CD14-positive monocyte (primary cell): ENCODE data around the gene ODAD3. TPM values are rescaled to one million over a fixed set of nuclear protein-coding genes. Genes with fewer than 3 reads are reported as not detected.
A peak's percentile ranks its signal among the peaks of the same experiment; 100 is the strongest.

ENCODE experiments used
- DNase-seq, 3 donors: peaks; one replicate each; pipeline ENCODE4 v3.0.0-alpha.2; 2011 to 2022
- H2AFZ ChIP-seq: 2 replicates; pipeline ENCODE4 v1.6.0; 2012; ENCODE audit warnings: mild to moderate bottlenecking, low read depth, low read length, inconsistent platforms; ENCODE audit not compliant: insufficient read depth, poor library complexity, severe bottlenecking
- H3K27ac ChIP-seq, 2 donors: 1 replicate in 1 of 2; 2 replicates in 1 of 2; pipeline ENCODE4 v1.5.1; 2012 to 2013; ENCODE audit warnings: low read length in 2 of 2, control low read depth in 1 of 2, inconsistent platforms in 1 of 2, low read depth in 1 of 2, mild to moderate bottlenecking in 1 of 2
- H3K27me3 ChIP-seq, 2 donors: one replicate each; pipeline versions ENCODE4 v1.6.0 to v1.6.1; 2011 to 2013; ENCODE audit warnings: low read length in 2 of 2; ENCODE audit not compliant: control insufficient read depth in 2 of 2, insufficient read depth in 2 of 2
- H3K36me3 ChIP-seq, 2 donors: replicated peaks in 1 of 2; 1 replicate in 1 of 2; 2 replicates in 1 of 2; pipeline versions ENCODE4 v1.5.1 to v1.6.1; 2012 to 2013; ENCODE audit warnings: low read length in 2 of 2, control low read depth in 1 of 2, inconsistent platforms in 1 of 2, mild to moderate bottlenecking in 1 of 2; ENCODE audit not compliant: insufficient read depth in 2 of 2, control insufficient read depth in 1 of 2
- H3K4me1 ChIP-seq, 2 donors: 1 replicate in 1 of 2; 2 replicates in 1 of 2; pipeline versions ENCODE4 v1.5.1 to v1.6.1; 2012 to 2013; ENCODE audit warnings: low read length in 2 of 2, control low read depth in 1 of 2, inconsistent platforms in 1 of 2, mild to moderate bottlenecking in 1 of 2, moderate library complexity in 1 of 2; ENCODE audit not compliant: insufficient read depth in 2 of 2, control insufficient read depth in 1 of 2
- H3K4me2 ChIP-seq: replicated peaks from 2 replicates; pipeline ENCODE3; 2012; ENCODE audit warnings: low read length, moderate library complexity, mild to moderate bottlenecking; ENCODE audit not compliant: poor library complexity, severe bottlenecking; ENCODE audit errors: extremely low read depth
- H3K4me3 ChIP-seq, 3 experiments: fragments of 200-600 bp in 1 of 3; sonication (generic) in 1 of 3; replicated peaks in 1 of 3; 1 replicate in 2 of 3; 2 replicates in 1 of 3; pipeline ENCODE4 v1.5.1; 2011 to 2013; ENCODE audit warnings: low read length in 3 of 3, mild to moderate bottlenecking in 3 of 3, control low read depth in 2 of 3, low read depth in 2 of 3, inconsistent platforms in 1 of 3, moderate library complexity in 1 of 3
- H3K79me2 ChIP-seq: 2 replicates; pipeline ENCODE4 v1.6.0; 2012; ENCODE audit warnings: mild to moderate bottlenecking, control low read depth, inconsistent platforms, low read length, moderate library complexity; ENCODE audit not compliant: insufficient read depth
- H3K9ac ChIP-seq: 2 replicates; pipeline ENCODE4 v1.6.0; 2017; ENCODE audit warnings: low read length, mild to moderate bottlenecking; ENCODE audit not compliant: insufficient read depth, poor library complexity, severe bottlenecking
- H3K9me3 ChIP-seq, 2 donors: replicated peaks in 1 of 2; 1 replicate in 1 of 2; 2 replicates in 1 of 2; pipeline versions ENCODE4 v1.5.1 to v1.6.1; 2012 to 2013; ENCODE audit warnings: low read length in 2 of 2, control low read depth in 1 of 2; ENCODE audit not compliant: control insufficient read depth in 1 of 2, insufficient read depth in 1 of 2
- H4K20me1 ChIP-seq: 2 replicates; pipeline ENCODE4 v1.6.0; 2012; ENCODE audit warnings: mild to moderate bottlenecking, low read length, control low read depth, moderate library complexity; ENCODE audit not compliant: insufficient read depth
- H3K27ac Mint-ChIP-seq, 7 donors: one replicate each; pipeline ENCODE4 v1.8.0; 2020; ENCODE audit warnings: mild to moderate bottlenecking in 7 of 7, mixed read lengths in 7 of 7, moderate library complexity in 6 of 7, inconsistent platforms in 2 of 7
- H3K27me3 Mint-ChIP-seq, 3 donors: one replicate each; pipeline ENCODE4 v1.8.0; 2021 to 2022; ENCODE audit warnings: low read depth in 3 of 3, mild to moderate bottlenecking in 3 of 3, mixed read lengths in 3 of 3, moderate library complexity in 3 of 3, inconsistent platforms in 1 of 3
- H3K36me3 Mint-ChIP-seq, 2 donors: one replicate each; pipeline ENCODE4 v1.8.0; 2020; ENCODE audit warnings: mixed read lengths in 2 of 2, inconsistent platforms in 1 of 2, mild to moderate bottlenecking in 1 of 2
- H3K4me1 Mint-ChIP-seq: one replicate; pipeline ENCODE4 v1.8.0; 2020; ENCODE audit warnings: mild to moderate bottlenecking, mixed read lengths
- H3K4me3 Mint-ChIP-seq, 2 donors: one replicate each; pipeline ENCODE4 v1.8.0; 2020; ENCODE audit warnings: mild to moderate bottlenecking in 2 of 2, mixed read lengths in 2 of 2, moderate library complexity in 1 of 2
- H3K9me3 Mint-ChIP-seq, 7 donors: one replicate each; pipeline ENCODE4 v1.8.0; 2020 to 2022; ENCODE audit warnings: mixed read lengths in 7 of 7, mild to moderate bottlenecking in 6 of 7, moderate library complexity in 6 of 7, inconsistent platforms in 2 of 7
- CTCF ChIP-seq: fragments of 200-600 bp; IDR thresholded peaks from one replicate; pipeline ENCODE4 v1.8.0; 2022; ENCODE audit warnings: antibody characterized with exemption, mild to moderate bottlenecking
- WGBS: methylation state at CpG from one replicate; pipeline ENCODE4 v1.1.5; 2013; ENCODE audit warnings: missing lambda C conversion rate; ENCODE audit not compliant: insufficient coverage; 5-methylcytosine and 5-hydroxymethylcytosine counted together
- intact Hi-C, 2 donors: fragments of 100-400 bp; cut with micrococcal nuclease; formaldehyde crosslinking; loops; one replicate each; pipeline versions ENCODE4 v1.15.0 to v1.15.1; 2023
- polyA plus RNA-seq, 3 donors: library from polyadenylated mRNA; depleted of rRNA in 1 of 3; unstranded in 2 of 3; stranded (reverse) in 1 of 3; fragments of 300-500 nt in 2 of 3; fragments of >200 nt in 1 of 3; fragmentation: Illumina TruSeq in 2 of 3; gene quantifications; 1 replicate in 2 of 3; 2 replicates in 1 of 3; pipeline ENCODE4 v1.2.3, GENCODE V29; 2012 to 2021

Gene ODAD3
- polyA plus RNA-seq, 3 donors: 0.43 to 0.88 (median 0.61) TPM

- Mint-ChIP-seq H3K9me3 (peaks cover 6 to 11% (median 9%) of the 10 kb centered on the region in 7 donors), H3K36me3 (no peaks in the 10 kb centered on the region), H3K27me3 (peaks cover 6 to 17% (median 11%) of the 10 kb centered on the region in 3 donors), H3K4me1 (peaks cover 19% of the 10 kb centered on the region), H3K4me3 (no peak overlapping the region), H3K27ac (no peak overlapping the region)
- Histone ChIP-seq H4K20me1 (no peaks in the 10 kb centered on the region), H3K79me2 (no peaks in the 10 kb centered on the region), H2AFZ (no peak overlapping the region), H3K27ac (no peak overlapping the region), H3K4me2 (no peak overlapping the region), H3K9ac (no peak overlapping the region), H3K4me1 (peaks cover 14 to 15% of the 10 kb centered on the region in 2 donors), H3K4me3 (no peak overlapping the region), H3K27me3 (no peaks in the 10 kb centered on the region), H3K9me3 (peaks cover 6 to 10% of the 10 kb centered on the region in 2 donors), H3K36me3 (no peaks in the 10 kb centered on the region)
- DNase-seq: no peak
- TF ChIP-seq CTCF: no peak
- WGBS: no CpG with 5 or more reads among the region's 4 CpGs
- intact Hi-C loops: no loop called here
Measured at GRCh38 chr19:11390933-11391680, 43.8 kb downstream of the ODAD3 start.

GRCh38 chr19:11390359-11390758 is 44.6 kb downstream of the ODAD3 start:
- intact Hi-C loops: no loop called here
- peaks cover 6 to 11% (median 9%) of the 10 kb centered on the region in 7 donors for H3K9me3 Mint-ChIP-seq
- Histone ChIP-seq H3K4me1 (peaks cover 14 to 15% of the 10 kb centered on the region in 2 donors), H3K27ac (no peak overlapping the region), H3K79me2 (no peaks in the 10 kb centered on the region), H2AFZ (no peak overlapping the region), H3K36me3 (no peaks in the 10 kb centered on the region), H3K27me3 (no peaks in the 10 kb centered on the region), H3K9ac (no peak overlapping the region), H4K20me1 (no peaks in the 10 kb centered on the region), H3K9me3 (peaks cover 6 to 10% of the 10 kb centered on the region in 2 donors), H3K4me2 (no peak overlapping the region), H3K4me3 (no peak overlapping the region)
- peak overlapping the region in 1 of 2 donors; percentile 20 for H3K4me3 Mint-ChIP-seq
- H3K4me1 Mint-ChIP-seq: peaks cover 18% of the 10 kb centered on the region
- TF ChIP-seq CTCF: no peak
- no CpG with 5 or more reads among the region's 2 CpGs for WGBS
- no peaks in the 10 kb centered on the region for H3K36me3 Mint-ChIP-seq
- H3K27me3 Mint-ChIP-seq: peaks cover 6 to 11% (median 11%) of the 10 kb centered on the region in 3 donors
- DNase-seq: no peak
- no peak overlapping the region for H3K27ac Mint-ChIP-seq
